MCF 10A (cell line): ENCODE measurements around the gene DCHS2. TPM values are rescaled to one million over a fixed set of nuclear protein-coding genes. Genes with fewer than 3 reads are reported as not detected.

Experiments used
- BruUV-seq: library from RNA; stranded (reverse); fragments of 400-500 nt; replicated peaks from 2 replicates; lab custom pipeline; 2021; lab: Mats Ljungman, UMichigan
- CTCF ChIA-PET: fragments of 300-600 bp; sonication (Branson Sonifier 250); formaldehyde crosslinking; extraction: SDS; loops from one replicate; lab custom pipeline; 2021; ENCODE audit warnings: antibody characterized with exemption, inconsistent platforms; lab: Yijun Ruan, JAX
- POLR2A ChIA-PET: fragments of 300-600, 350-650 bp; sonication (Branson Sonifier 250); formaldehyde crosslinking; extraction: SDS; loops from one replicate; lab custom pipeline; 2020; ENCODE audit warnings: antibody characterized with exemption, inconsistent platforms; lab: Yijun Ruan, JAX
- DNase-seq: peaks from one replicate; pipeline ENCODE4 v3.0.0-alpha.2; 2018; ENCODE audit not compliant: unreplicated experiment
- H3K27ac Mint-ChIP-seq: one replicate; pipeline ENCODE4 v1.8.0; 2022; ENCODE audit warnings: mild to moderate bottlenecking, low read depth, mixed read lengths; ENCODE audit not compliant: unreplicated experiment
- H3K27me3 Mint-ChIP-seq: one replicate; pipeline ENCODE4 v1.8.0; 2022; ENCODE audit warnings: mixed read lengths; ENCODE audit not compliant: insufficient read depth, unreplicated experiment
- H3K36me3 Mint-ChIP-seq: one replicate; pipeline ENCODE4 v1.8.0; 2022; ENCODE audit warnings: mild to moderate bottlenecking, moderate library complexity, mixed read lengths; ENCODE audit not compliant: insufficient read depth, unreplicated experiment
- H3K4me1 Mint-ChIP-seq: one replicate; pipeline ENCODE4 v1.8.0; 2022; ENCODE audit warnings: mixed read lengths; ENCODE audit not compliant: insufficient read depth, unreplicated experiment
- H3K4me3 Mint-ChIP-seq: one replicate; pipeline ENCODE4 v1.8.0; 2022; ENCODE audit warnings: mild to moderate bottlenecking, moderate library complexity, mixed read lengths; ENCODE audit not compliant: unreplicated experiment
- H3K9me3 Mint-ChIP-seq: one replicate; pipeline ENCODE4 v1.8.0; 2022; ENCODE audit warnings: mixed read lengths; ENCODE audit not compliant: unreplicated experiment
- CTCF ChIP-seq: fragments of 200-600 bp; IDR thresholded peaks from one replicate; pipeline ENCODE4 v1.8.0; 2022; ENCODE audit warnings: antibody characterized with exemption, mild to moderate bottlenecking; ENCODE audit not compliant: unreplicated experiment
- intact Hi-C: fragments of 100-400 bp; cut with micrococcal nuclease; formaldehyde crosslinking; loops from 2 replicates; pipeline ENCODE4 v1.14.1; 2022
- total RNA-seq: library from RNA; stranded (reverse); gene quantifications from 2 replicates; pipeline ENCODE4 v1.2.3, GENCODE V29; 2022

DCHS2 gene
- total RNA-seq, 1 experiment from 2014 or later = 0.02 TPM

DNA sequence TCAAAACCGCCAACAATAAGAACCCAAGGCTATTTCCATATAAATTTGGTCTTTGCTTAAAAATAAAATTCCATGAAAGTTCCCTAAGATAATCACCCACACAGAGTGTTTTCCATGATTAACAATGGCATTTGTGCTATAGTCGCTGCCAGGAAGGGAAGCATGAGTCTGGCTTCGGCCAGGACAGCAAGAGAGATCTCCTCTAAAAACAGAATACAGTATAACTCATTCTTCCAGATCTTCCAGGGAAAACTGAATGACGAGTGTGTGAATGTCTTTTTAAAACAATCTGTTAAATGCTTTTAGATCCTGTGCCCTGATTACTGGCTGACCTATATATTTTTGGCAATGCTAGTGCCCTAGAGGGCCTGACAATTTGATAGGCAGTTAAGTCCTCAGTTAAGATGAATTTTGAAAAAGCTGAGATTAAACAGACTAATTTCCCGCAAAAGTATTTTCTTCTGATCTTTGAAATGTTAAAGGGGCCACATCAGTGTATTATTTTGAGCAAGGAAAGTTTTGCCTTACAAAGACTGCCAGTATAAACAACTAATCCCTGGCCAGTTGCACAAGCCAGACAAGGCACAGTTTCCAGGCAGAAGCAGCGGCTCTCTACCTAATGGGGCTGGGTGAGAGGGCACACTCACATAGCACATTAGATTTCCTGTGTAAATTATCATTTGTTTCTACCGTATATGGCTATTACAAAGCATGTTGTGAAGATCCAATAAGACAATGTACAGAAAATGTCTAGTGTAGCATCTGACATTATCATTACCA, 127.3 kb downstream of the DCHS2 start:
- no peak overlapping the region for H3K27ac Mint-ChIP-seq
- H3K27me3 Mint-ChIP-seq = no peaks in the 10 kb centered on the region
- BruUV-seq = no TSS peak
- ChIA-PET CTCF (interaction anchor here (1.1 kb wide), 1 partner anchor 613 kb away, joined by 4 read pairs; no protein-coding TSS in a partner anchor), POLR2A (no interaction called here)
- H3K9me3 Mint-ChIP-seq = no peaks in the 10 kb centered on the region
- no peak for DNase-seq
- peaks cover 4% of the 10 kb centered on the region for H3K36me3 Mint-ChIP-seq
- TF ChIP-seq CTCF = no peak
- H3K4me3 Mint-ChIP-seq = no peak overlapping the region
- intact Hi-C loops = no loop called here
- peaks cover 15% of the 10 kb centered on the region for H3K4me1 Mint-ChIP-seq

GRCh38 chr4:154361450-154361849, 130.1 kb downstream of the DCHS2 start:
- peaks cover under 1% of the 10 kb centered on the region for H3K4me1 Mint-ChIP-seq
- intact Hi-C loops = no loop called here
- no peak overlapping the region for H3K27ac Mint-ChIP-seq
- DNase-seq = no peak
- no TSS peak for BruUV-seq
- no peak for TF ChIP-seq CTCF
- POLR2A ChIA-PET = interaction anchor here (1.3 kb wide), 1 partner anchor 9 kb away, joined by 4 read pairs; no protein-coding TSS in a partner anchor
- no peaks in the 10 kb centered on the region for H3K27me3 Mint-ChIP-seq
- no peak overlapping the region for H3K4me3 Mint-ChIP-seq
- H3K36me3 Mint-ChIP-seq = no peaks in the 10 kb centered on the region
- CTCF ChIA-PET = interaction anchor here (0.8 to 1.5 kb wide), 3 partner anchors 11 to 143 kb away, joined by 3 to 8 read pairs (median 4); no protein-coding TSS in a partner anchor
- no peaks in the 10 kb centered on the region for H3K9me3 Mint-ChIP-seq

DNA sequence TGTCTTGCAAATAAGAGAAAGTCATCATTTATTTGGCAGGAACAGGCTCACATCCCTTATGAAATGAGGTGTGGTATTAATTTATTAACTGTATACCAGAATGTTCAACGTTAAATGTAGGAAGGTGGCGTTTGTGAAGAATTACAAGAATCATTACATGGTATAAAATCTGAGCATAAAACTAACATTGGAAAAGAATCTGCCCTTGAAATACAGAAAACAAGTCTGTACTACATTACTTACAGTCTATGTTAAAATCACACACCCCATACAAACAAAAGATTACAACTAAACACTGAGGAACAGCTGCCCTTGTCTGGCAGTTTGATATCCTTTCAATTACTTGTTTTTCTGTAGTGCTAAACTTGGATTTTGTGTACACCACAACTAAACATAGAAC, 131.1 kb downstream of the DCHS2 start:
- BruUV-seq = no TSS peak
- intact Hi-C loops = no loop called here
- Mint-ChIP-seq H3K4me3 (no peak overlapping the region), H3K27ac (no peak overlapping the region), H3K36me3 (no peaks in the 10 kb centered on the region), H3K4me1 (no peaks in the 10 kb centered on the region), H3K27me3 (no peaks in the 10 kb centered on the region), H3K9me3 (no peaks in the 10 kb centered on the region)
- ChIA-PET CTCF (interaction anchor here (0.8 to 1.5 kb wide), 2 partner anchors 10 to 144 kb away, joined by 3 to 8 read pairs; no protein-coding TSS in a partner anchor), POLR2A (interaction anchor here (1.3 kb wide), 1 partner anchor 10 kb away, joined by 4 read pairs; no protein-coding TSS in a partner anchor)
- no peak for TF ChIP-seq CTCF
- DNase-seq = no peak

DNA sequence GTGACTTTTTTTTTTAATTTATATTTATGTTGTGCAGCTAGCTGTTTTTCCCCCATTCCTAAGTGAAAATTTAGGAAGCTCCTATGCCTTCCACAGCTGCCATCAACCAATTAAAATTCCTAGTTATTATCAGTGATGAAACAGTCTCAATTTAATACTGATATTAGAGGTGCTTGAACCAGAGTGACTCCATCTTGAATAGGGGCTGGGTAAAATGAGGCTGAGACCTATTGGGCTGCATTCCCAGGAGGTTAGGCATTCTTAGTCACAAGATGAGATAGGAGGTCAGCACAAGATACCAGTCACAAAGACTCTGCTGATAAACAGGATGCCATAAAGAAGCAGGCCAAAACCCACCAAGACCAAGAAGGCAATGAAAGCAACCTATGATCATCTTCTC, 136.7 kb downstream of the DCHS2 start:
- ChIA-PET POLR2A (no interaction called here), CTCF (interaction anchor here (0.6 to 1.4 kb wide), 2 partner anchors 569 to 1168 kb away, joined by 3 to 7 read pairs; no protein-coding TSS in a partner anchor)
- no peaks in the 10 kb centered on the region for H3K4me1 Mint-ChIP-seq
- H3K9me3 Mint-ChIP-seq = no peaks in the 10 kb centered on the region
- TF ChIP-seq CTCF = no peak
- BruUV-seq = no TSS peak
- intact Hi-C loops = no loop called here
- no peak for DNase-seq
- no peak overlapping the region for H3K4me3 Mint-ChIP-seq
- no peak overlapping the region for H3K27ac Mint-ChIP-seq
- H3K36me3 Mint-ChIP-seq = no peaks in the 10 kb centered on the region
- H3K27me3 Mint-ChIP-seq = no peaks in the 10 kb centered on the region
